ACHN (cell line): Measurements from ENCODE around the gene POU3F3.

ENCODE experiments used
- DNase-seq: peaks from one replicate; pipeline ENCODE4 v3.0.0-alpha.2; 2015
- in situ Hi-C: cut with HindIII; loops from 2 replicates; pipeline ENCODE4 v1.10.0; 2017; ENCODE audit warnings: low sequenced_read_pairs, low pct_ligation_motif_present, low pct_unique_long_range_greater_than_20kb

POU3F3 gene

GRCh38 chr2:104870100-104870975 lies 16.4 kb downstream of the POU3F3 start:
- in situ Hi-C loops, result no loop called here
- no peak for DNase-seq

- in situ Hi-C loops, result no loop called here
- peak; percentile 7 for DNase-seq
Observed at GRCh38 chr2:104871649-104871971, 17.7 kb downstream of the POU3F3 start.

GRCh38 chr2:104871972-104872865 lies 18.3 kb downstream of the POU3F3 start:
- in situ Hi-C loops, result no loop called here
- peak; percentile 53 for DNase-seq

- DNase-seq, result peak; percentile 86
- in situ Hi-C loops, result no loop called here
Observed at GRCh38 chr2:104872866-104873688, 19.2 kb downstream of the POU3F3 start.

- in situ Hi-C loops, result no loop called here
- no peak for DNase-seq
Observed at GRCh38 chr2:104873689-104874054, 19.8 kb downstream of the POU3F3 start.

- in situ Hi-C loops, result no loop called here
- no peak for DNase-seq
Observed at GRCh38 chr2:104874230-104874629, 20.3 kb downstream of the POU3F3 start.

- no peak for DNase-seq
- in situ Hi-C loops, result no loop called here
Observed at GRCh38 chr2:104875262-104875661, 21.3 kb downstream of the POU3F3 start.

- in situ Hi-C loops, result no loop called here
- no peak for DNase-seq
Observed at GRCh38 chr2:104876606-104877570, 23.0 kb downstream of the POU3F3 start.

GRCh38 chr2:104878863-104879512 lies 25.1 kb downstream of the POU3F3 start:
- DNase-seq, result no peak
- in situ Hi-C loops, result no loop called here

GRCh38 chr2:104880076-104880475 lies 26.2 kb downstream of the POU3F3 start:
- in situ Hi-C loops, result no loop called here
- DNase-seq, result no peak

GRCh38 chr2:104883357-104883756 lies 29.4 kb downstream of the POU3F3 start:
- DNase-seq, result no peak
- in situ Hi-C loops, result no loop called here

GRCh38 chr2:104885119-104885782 lies 31.3 kb downstream of the POU3F3 start:
- in situ Hi-C loops, result no loop called here
- DNase-seq, result no peak

- in situ Hi-C loops, result no loop called here
- DNase-seq, result no peak
Observed at GRCh38 chr2:104887676-104888075, 33.8 kb downstream of the POU3F3 start.

GRCh38 chr2:104888489-104889258 lies 34.8 kb downstream of the POU3F3 start:
- DNase-seq, result no peak
- in situ Hi-C loops, result no loop called here

- in situ Hi-C loops, result no loop called here
- no peak for DNase-seq
Observed at GRCh38 chr2:104889291-104889959, 35.5 kb downstream of the POU3F3 start.
